ENCODE data around the gene SOAT1.

- TF ChIP-seq CTCF (IDR thresholded peaks at IDR 0.05) (no peak), POLR2AphosphoS5 (IDR thresholded peaks at IDR 0.05) (no peak), POLR2A (IDR thresholded peaks at IDR 0.05) (no peak)
Measured at GRCh38 chr1:179326746-179327145, 33.1 kb downstream of the SOAT1 start.
